GM18519 (cell line): ENCODE data around the gene RAPGEF6.
"Not testable (repeated sequence)": the region's sequence is repeated elsewhere in the genome, so short reads cannot be mapped to it uniquely, and the experiment has no call there.

Experiments
- ATAC-seq: cut with Tn5 transposase; IDR thresholded peaks from one replicate; pipeline ENCODE4 v1.9.1; 2021; ENCODE audit warnings: mild to moderate bottlenecking, moderate library complexity; ENCODE audit not compliant: unreplicated experiment, low FRiP score

The RAPGEF6 gene

DNA sequence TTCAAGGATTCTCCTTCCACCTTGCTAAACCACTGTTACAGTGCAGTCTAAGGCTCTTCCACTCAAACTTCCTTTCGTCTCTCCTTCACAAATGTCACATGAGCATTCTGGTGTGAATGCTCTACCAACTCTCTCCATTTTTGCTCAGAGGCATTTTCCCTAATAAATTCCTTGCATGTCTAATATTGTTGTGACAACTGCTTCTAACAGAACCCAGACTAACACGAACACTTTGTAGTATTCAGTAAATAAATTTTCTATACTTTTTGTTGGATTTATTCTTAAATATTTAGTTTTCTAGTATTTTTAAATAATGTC, 24.0 kb downstream of the RAPGEF6 start:
- ATAC-seq = no peak

DNA sequence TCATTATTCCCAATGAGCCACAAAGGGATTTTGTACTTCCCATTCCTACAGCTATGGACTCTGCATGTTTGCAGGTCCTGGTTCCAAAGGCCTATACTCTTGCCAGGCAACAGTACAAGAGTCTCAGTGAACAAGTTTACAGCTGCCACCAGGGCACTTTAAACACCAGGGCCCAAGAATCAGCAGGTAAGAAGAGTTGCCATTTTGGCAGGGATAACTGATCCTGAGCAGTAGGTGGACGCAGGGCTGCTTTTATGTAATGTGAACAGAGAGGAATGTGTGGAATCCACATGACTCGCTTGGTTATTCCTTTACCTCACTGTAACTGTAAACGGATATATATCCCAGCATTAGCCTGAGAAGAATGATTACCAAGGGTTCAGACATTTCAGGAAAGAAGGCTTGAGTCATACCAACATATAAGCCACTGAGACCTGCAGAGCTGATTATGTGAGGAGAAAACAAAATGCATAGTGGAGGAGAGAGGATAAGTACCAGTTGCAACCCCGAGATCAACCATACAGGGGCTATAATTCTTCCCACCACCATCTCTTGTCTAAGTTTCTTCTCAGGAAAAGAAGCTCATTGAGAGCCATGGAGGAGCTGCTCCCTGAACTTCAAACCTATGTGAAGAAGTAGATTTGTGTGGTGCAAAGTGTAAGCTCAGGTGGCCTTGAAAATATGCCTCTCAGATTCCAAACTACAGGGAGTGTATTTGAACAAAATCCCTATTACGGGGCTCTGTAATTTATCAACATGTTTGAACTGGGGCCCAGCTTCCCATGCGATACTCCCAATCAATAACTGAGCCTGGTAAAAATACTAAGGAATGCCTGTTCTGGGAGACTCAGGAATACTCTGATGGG, 24.6 kb downstream of the RAPGEF6 start:
- no peak for ATAC-seq

- no peak for ATAC-seq
Measured at GRCh38 chr5:131609774-131610173, 25.3 kb downstream of the RAPGEF6 start.

GRCh38 chr5:131608597-131608996, 26.4 kb downstream of the RAPGEF6 start:
- ATAC-seq = no peak

GRCh38 chr5:131607903-131608540, 27.0 kb downstream of the RAPGEF6 start:
- ATAC-seq = no peak

DNA sequence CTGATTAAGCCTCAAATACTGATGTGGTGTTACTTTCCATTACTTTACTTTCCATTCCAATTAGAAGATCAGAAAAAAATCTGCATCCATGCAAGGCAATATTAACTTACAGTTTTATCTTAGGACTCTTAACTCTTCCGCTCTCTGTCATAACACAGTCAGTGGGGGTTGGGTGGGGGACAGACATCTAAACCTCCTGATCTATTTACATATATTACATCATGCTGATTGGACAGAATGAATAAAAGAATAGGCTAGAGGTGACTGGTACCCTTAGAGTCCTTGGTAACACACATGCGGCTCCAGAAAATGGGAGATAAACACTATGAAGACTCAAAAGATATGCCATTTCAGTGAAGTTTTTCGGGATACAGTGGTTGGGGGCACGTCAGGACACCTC, 27.6 kb downstream of the RAPGEF6 start:
- no peak for ATAC-seq

- no peak for ATAC-seq
Measured at GRCh38 chr5:131605086-131605485, 29.9 kb downstream of the RAPGEF6 start.

GRCh38 chr5:131595088-131596033, 39.7 kb downstream of the RAPGEF6 start:
- ATAC-seq = peak; percentile 70

DNA sequence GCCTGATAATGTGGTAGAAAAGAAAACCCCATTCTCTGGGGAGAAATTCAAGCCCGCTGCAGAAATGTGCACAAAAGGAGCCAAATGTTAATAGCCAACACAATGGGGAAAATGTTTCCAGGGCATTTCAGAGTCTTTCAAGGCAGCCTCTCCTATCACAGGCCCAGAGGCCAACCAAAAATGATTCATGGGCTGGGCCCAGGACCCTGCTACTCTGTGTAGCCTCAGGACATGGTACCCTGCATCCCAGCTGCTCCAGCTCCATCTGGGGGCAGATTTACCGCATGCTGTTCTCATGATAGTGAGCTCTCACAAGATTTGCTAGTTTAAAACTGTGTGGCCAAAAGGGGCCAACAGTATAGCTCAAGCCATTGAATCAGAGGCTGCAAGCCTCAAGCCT, 41.1 kb downstream of the RAPGEF6 start:
- no peak for ATAC-seq

DNA sequence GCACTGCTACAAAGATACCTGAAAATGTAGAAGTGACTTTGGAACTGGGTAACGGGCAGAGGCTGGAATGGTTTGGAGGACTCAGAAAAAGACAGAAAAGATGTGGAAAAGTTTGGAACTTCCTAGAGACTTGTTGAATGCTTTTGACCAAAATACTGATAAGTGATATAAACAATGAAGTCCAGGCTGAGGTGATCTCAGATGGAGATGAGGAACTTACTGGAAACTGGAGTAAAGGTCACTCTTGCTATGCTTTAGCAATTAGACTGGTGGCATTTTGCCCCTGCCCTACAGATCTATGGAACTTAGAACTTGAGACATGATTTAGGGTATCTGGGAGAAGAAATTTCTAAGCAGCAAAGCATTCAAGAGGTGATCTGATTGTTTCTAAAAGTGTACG, 41.6 kb downstream of the RAPGEF6 start:
- not testable (repeated sequence) for ATAC-seq

- no peak for ATAC-seq
Measured at GRCh38 chr5:131589510-131590348, 45.3 kb downstream of the RAPGEF6 start.

DNA sequence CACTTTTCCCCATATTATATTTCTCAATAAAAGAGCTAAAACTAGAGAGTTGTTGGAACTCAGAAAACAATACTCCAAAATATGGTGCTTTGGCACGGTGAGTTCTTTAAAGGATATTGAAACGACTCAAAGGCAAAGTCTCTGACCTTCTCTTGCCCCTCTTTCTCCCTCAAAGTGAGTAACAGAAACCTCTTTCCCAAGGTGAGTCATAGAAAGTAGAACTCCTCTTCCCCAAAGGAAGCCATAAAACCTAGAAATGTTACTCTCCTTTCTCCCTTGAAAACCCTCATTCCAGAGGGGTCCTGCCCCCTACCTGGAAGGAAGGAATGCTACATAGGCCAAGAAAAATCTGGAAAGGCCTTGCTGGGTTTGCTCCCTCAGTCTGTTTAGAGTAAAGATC, 47.5 kb downstream of the RAPGEF6 start:
- no peak for ATAC-seq

- no peak for ATAC-seq
Measured at GRCh38 chr5:131581702-131582101, 53.3 kb downstream of the RAPGEF6 start.

GRCh38 chr5:131579917-131580671, 54.9 kb downstream of the RAPGEF6 start:
- no peak for ATAC-seq

DNA sequence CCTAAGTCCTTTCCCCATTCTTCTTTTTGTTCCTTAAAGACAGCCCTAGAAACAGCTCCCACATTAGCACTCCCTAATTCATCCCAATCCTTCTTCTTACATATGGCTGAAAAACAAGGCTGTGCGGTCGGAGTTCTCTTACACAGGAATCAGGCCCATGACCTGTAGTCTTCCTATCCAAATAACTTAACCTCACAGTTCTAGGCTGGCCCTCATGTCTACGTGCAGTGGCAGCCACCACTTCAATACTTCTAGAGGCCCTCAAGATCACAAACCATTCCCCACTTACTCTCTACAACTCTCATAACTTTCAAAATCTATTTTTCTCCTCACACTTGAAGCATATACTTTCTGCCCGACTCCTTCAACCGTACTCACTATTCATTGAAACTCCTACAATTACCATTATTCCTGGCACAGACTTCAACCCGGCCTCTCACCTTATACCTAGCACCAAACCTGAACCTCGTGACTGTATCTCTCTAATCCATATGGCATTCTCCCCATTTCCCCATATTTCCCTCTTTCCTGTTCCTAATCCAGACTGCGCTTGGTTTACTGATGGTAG, 59.3 kb downstream of the RAPGEF6 start:
- ATAC-seq = no peak

DNA sequence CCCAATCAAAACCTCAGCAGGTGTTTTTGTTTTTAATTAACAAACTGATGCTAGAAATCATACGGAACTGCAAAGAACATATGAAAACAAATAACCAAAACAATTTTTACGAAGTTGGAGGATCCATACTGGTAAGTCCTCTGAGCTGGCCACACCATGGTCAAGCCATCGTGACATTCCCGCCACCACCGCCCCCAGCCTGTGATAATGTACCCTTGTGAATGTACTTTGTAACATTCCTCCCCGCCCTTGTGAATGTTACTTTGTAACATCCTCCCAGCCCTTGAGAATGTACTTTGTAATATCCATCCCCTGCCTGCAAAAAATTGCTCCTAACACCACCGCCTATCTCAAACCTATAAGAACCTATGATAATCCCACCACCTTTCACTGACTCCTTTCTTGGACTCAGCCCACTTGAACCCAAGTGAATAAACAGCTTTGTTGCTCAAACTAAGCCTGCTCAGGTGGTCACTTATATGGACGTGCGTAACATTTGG, 63.3 kb downstream of the RAPGEF6 start:
- no peak for ATAC-seq

DNA sequence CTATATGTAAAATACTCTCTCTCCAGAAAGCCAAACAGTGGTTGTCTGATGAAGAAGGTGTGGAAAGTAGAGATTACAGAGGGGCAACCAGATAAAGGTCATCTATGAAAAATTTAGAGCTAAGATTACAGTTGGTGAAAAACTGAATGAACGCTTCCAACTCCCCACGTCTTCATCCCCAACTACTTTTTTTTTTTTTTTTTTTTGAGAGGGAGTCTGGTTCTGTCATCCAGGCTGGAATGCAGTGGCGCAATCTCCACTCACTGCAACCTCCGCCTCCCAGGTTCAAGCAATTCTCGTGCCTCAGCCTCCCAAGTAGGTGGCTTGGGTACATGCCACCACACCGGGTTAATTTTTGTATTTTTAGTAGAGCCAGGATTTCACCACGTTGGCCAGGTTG, 64.3 kb downstream of the RAPGEF6 start:
- no peak for ATAC-seq

GRCh38 chr5:131564229-131564652, 70.8 kb downstream of the RAPGEF6 start:
- no peak for ATAC-seq
